Fibroblast of skin of right quadriceps (primary cell): ENCODE data around the gene SPSB4.
A peak's percentile ranks its signal among the peaks of the same experiment; 100 is the strongest.

Experiments used
- DNase-seq: peaks from one replicate; pipeline ENCODE4 v3.0.0-alpha.2; 2013

SPSB4 gene

DNA sequence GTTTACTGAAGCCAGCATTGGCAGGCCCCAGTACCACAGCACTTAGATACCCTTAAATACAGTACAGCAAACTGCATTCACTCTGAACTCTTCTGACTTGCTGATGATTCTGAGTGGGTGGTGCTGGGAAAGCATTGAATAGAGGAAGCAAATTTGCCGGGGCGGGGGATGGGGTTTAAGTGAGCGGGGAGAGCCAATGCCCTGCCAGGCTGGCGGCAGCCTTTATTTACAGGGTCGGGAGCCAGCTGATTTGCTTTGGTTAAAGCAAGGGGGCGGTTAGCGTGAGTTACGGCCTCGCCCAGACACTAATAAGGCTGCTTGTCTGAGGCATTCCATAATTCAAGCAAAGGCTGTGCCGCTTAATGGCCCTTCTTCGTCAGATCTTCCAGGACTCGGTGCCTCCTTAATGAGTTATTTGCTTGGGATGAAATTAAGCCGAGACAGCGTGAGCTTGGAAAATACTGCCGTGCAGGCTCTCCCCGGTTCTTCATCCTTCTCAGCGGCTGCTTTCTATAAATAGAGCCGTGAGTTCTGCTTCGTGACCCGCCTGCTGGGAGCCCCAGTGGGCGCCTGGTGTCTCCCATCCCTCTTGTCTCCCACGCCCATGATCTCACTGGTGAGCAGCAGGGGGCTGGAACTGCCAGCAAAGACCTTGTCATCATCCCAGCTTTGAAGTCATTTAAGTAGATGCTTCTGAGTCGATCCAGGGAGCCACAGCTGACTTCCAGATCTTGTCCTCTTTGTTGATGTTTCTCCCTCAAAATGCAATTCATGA lies 25.8 kb downstream of the SPSB4 start:
- peak; percentile 58 for DNase-seq

DNA sequence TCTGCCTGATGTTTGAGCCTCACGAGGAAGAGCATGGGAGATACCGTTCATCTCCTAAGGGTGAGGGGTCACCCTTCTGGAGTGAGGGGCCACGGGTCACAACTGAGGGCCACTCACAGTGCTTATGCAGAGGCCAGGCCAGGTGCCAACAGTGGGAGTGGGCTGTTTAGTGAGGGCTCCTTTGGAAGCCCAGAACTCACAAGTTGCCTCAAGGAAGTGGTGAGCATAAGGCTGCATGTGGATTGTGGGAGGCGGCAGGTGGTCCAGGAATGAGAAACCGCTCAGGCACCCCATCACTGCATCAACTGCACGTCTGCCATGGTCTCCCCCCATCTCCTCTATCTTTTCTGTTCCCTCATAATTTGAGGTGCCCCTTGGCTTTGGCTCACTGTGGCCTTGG lies 26.5 kb downstream of the SPSB4 start:
- DNase-seq, result no peak

DNA sequence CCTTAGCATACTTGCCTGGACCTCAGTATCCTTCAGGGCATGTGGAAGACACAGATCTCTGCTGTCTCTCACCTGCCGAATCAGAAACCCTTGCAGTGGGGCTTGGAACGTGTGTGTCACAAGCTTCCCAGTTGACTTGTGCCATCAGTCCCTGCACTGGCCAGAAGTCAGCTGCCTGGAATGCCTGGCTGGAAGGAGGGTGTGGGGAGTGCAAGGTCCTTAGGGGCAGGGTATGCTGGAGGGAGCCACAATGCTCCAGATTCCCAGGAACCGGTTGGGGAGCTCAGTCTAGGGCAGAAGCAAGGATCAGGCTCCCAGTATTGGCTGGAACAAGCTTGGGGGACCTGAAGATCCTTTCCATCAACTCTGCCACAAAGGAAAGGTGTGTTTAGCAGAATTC lies 27.1 kb downstream of the SPSB4 start:
- DNase-seq, result no peak

DNA sequence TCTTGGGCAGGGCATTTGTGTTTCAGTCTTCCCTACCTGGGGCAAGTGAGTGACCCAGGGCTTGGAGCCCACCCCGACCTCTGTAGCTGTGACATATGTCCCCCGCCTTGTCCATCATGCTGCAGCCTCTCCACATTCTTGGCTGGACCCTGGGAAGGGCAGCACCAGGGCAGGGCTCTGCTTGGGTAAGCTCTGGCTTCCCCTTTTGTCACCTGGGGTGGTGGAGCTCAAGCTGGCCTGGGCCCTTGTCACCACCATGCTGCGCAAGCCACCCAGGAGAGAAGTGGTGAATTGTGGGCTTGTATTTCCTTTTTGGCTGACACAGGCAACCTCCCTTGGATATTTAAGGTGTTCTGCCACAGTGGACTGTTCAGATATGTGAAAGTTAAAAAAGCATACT lies 29.3 kb downstream of the SPSB4 start:
- no peak for DNase-seq

DNA sequence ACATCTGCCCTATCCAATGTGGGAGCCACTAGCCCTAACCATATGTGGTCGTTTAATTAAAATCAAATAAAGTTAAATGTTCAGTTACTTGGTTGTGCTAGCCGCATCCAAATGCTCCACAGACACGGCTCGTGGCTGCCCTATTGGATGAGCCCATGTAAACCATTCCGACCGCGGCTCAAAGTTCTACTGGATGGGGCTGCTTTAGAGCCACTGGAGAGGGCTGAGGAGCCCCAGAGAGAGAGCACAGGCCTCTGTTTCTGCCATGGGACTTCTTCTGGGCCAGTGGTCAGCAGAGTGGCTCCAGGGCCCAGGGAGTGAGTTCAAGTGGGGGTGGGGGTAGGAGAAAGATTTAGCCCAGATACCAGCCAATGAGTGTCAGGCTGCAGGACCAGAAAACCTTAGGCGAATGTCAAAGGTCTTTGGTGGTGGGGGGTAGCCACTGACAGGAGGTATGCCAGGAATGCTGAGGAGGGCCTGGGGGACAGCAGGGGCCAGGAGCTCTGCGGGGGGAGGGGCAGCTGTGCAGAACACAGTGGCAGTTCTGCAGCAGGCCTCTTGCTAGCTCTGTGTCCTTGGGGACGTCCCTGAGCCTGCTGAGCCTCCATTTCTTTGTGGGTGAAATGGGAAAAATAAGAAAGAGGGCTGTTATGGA lies 30.1 kb downstream of the SPSB4 start:
- no peak for DNase-seq

DNA sequence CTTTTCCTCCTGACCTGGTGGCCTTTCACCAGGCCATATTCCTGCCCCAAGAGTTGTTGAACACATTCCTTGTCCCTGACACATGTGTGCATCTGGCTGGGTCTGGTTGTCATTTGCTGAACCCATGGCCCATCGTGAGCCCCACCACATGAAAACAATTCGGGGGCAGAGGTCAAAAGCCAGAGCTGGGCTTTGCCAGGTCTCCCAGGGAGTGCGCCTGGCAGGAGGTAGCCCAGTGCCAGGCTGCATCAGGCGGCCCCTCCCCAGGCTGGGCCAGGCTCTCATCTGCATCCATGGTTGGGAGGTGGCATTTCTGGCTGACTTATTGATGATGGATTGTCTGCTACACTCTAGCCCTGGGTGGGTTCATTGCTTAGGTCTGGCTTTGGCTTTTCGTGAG lies 30.9 kb downstream of the SPSB4 start:
- no peak for DNase-seq

DNA sequence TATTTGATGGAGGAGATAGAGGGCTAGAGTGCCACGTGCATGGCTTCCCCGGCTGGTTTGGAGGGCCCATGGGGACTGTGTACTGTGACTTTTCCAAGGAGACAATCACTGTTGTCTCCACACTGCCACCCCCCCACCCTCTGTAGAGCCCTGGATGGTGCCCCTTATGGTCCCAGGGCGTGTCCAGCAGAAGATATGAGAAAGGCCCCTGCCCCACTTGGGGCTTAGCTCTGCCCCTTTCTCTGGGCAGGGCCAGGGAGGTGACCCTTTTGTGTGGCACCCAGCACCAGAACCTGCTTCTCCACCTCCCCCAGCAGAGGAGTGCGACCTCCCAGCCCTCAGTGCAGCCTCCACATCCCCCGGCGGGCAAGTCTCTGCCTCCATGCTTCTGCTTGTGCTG lies 32.1 kb downstream of the SPSB4 start:
- DNase-seq, result no peak

DNA sequence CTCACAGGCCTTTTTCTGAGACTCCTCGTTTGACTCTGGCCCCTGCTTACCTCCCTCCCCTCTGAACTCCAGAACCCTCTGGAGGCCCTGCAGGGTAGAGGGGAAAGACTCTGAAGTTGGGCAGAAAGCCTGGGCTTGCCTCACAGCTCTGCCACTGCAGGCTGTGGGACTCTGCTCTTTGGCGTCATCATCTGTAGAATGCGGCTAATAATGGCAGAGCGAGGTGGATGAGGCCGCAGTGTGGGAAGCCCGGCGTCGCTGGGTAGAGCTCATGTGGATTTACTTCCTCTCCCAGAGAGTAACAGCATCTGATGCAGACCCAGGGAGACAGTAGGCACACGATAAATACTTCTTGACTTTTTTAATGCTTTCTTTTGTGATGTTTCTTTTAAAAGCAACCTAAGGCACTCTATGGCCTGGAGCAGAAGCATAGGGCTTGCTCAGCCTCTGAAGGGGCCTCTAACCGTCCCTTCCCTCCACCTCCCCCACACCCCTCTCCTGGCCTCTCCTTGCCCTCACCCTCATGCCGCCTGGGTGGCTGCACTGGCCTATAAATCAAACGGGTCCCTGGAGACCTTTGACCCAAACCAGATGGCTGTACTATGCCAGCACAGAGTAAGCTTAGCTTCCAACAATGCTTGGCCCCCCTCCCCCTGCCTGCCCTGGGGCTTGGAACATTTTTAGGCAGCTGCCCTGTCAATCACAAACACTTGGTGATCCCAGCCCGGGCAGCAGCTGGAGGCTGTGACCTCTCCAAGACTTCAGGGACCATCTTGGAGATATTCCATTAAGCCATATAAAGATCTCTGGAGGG lies 32.9 kb downstream of the SPSB4 start:
- DNase-seq, result peak; percentile 10

DNA sequence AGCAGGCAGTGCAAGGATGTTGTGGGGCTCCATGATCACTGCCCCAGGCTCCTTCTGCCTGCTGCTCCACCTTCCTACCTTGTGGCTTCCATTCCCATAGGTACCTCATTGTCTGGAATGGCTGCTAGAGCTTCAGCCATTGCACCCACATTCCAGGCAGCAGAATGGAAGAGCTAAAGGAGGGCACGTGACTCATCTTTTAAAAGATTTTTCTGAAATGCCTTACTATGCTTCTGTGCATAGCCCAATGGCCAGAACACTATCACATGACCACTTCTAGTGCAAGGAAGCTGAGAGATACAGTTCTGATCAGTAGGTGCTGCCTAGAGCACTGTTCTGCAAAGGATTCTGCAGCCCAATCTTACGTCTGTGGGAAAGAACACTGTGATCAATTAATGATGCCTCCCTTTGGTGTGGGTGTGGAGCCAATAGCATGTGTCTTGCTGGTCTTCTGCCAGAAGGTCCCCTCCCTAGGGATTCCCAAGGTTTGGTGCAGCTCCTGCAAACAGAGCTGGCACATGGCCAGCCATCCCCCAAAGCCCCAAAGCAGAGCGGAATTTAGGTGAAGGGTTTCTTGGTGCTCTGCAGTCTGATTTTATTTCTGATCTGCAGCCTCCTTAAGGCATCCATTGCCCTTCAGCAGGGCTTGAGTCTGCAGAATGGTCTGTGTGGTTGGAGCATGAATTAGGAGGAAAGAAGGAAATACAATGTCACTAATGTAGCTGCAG lies 34.4 kb downstream of the SPSB4 start:
- DNase-seq, result no peak

DNA sequence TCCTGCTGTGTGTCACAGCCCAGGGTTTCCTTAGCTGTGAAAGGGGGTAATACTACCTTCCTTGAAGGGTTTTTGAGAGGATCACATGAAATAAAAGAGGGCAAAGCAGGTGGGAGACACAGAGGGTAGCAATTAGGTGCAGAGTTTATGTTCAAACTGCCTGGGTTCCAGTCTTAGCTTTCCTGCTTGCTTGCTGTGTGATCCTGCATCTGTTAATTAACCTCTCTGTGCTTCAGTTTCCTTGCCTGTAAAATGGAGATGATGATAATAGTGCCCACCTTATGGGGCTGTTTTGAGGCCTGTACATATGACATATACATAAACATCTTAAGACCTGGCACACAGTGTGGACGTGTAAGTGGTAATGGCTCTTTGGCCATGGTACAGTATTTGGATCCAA lies 35.0 kb downstream of the SPSB4 start:
- no peak for DNase-seq

DNA sequence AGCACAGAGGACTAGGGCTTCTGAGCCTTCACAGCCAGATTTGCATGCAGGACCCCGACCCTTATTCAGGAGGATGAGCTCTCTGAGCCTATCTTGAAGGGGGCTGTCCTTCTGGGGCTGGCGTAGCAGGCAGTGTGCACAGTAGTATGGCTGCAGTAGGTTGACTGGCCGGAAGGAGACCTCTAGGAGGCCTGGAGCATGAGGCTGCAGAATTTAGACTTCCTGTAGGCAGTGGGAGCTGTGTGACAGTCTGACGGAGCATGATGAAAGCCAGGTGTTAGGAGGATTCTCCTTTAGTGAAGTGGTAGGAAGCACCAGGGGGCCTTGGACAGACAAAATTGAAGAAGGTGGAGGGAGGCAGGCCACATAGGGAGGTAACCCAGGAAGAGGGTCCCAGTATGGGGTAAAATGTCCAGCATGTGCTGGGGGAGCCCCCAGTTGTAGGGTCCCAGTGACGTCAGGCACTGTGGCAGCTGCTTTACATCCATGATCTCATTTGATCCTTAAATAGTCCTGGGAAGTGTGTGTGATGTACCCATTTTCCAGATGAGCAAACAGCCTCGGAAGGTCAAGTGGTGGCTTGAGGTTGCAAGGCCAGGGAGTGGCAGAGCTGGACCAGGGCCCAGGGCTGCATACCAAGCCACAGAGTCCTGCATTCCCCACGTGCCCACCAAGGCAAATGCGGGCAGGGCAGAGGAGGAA lies 36.1 kb downstream of the SPSB4 start:
- DNase-seq, result no peak

DNA sequence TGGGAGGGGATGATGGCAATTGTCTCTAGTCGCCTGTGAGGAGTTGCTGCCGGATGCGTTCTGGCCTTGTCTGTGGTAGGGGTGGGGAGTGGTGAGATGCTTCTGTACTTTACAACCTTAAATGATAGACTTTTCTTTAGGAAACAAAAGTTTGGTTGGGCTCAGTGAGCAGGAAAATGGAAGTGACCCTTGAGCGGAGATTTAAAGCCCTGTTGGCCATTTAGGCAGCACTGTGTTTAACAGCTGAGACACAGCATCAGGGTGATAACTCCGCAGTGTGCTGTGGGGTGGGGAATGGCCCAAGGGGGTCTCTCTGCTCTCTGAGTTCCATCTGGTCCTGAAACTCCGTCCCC lies 36.6 kb downstream of the SPSB4 start:
- DNase-seq, result no peak

DNA sequence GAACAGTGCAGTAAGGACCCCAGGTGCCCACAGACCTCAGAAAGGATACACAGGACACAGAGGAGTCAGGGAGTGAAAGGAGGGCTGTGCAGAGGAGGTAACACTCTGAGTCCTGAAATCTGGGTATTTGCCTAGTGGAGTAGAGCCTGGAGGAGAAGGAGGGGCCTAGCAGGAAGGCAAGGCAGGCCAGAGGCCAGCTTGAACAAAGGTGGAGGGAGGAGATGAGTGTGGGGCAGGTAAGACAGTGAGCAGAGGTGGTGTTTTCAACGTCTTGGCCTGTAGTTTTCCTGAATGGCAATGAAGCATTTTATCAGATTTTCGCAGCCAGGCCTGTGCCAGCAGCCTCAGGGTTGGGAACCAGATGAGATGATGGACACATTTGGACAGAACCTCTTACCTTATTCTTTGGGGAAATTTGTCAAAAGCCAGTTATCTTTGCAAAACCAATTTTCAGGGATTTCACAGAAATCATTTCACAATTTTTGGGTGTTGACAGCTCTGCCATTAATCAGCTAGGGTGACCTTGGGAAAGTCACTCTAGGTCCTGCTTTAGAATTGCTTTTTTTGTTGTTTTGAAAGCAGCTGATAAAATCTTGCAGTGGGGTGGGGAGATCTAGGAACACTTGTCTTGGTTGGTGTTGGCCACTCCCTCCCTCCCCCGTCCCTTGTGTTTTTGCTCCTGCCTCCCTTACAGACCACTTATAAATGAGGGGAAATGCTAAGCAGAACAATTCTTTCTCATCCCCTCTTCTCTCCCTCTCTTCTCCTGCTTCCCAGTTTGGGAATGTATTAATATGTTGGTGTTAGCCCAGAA lies 38.4 kb downstream of the SPSB4 start:
- DNase-seq, result no peak

DNA sequence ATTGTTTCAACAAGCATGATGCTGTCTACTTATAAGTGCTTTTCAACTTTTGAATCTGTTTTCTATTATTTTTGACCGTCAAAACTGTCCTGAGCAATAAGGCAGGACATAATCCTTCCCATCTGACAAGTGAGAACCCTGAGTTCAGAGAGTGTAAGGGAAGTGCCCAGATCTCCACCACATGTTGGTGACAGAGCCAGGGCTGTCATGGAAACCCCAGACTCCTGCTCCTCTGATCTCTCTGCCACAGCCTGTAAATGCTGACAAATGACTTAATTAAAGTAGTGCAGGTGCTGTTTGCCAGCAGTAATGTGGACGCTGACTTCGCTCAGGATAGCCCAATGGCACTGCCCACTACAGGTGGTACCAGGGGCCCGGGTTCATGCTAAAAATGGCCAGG lies 40.3 kb downstream of the SPSB4 start:
- DNase-seq, result no peak

DNA sequence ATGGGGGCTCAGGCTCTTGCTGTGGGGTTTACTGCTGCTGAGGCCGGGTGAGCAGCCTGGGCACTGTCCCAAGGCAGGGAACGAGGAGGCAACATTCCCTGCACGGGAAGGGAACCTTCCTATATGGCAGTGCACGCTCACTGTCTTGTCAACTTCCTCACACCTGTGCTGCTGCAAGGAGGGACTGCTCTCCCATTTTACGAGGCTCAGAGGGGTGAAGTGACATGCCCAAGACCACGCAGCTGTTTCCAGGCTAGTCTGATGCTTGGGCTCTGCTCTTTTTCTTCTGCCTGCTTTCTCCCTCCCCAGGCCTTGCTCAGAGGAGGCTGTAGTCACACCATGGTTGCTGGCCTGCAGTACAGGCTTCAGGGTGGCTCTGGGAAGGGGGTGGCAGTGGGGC lies 41.5 kb downstream of the SPSB4 start:
- no peak for DNase-seq

DNA sequence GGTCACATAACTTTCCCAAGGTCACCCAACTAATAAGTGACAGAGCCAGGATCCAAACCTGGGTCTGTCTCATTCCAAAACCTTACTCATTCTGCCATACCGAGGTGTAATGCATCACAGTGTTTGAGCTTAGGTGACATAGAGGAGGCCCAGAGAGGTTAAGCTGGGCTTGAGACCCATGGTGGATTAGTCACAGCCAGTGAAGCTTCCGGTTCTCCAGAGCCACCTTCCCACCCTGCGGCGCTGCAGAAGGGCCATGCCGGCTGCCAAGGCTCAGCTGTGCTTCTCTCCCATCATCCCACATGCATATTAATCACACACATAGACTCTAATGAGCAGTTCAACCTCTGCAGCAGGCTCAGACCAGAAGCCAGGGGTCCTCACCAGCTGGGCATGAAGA lies 42.2 kb downstream of the SPSB4 start:
- DNase-seq, result no peak

DNA sequence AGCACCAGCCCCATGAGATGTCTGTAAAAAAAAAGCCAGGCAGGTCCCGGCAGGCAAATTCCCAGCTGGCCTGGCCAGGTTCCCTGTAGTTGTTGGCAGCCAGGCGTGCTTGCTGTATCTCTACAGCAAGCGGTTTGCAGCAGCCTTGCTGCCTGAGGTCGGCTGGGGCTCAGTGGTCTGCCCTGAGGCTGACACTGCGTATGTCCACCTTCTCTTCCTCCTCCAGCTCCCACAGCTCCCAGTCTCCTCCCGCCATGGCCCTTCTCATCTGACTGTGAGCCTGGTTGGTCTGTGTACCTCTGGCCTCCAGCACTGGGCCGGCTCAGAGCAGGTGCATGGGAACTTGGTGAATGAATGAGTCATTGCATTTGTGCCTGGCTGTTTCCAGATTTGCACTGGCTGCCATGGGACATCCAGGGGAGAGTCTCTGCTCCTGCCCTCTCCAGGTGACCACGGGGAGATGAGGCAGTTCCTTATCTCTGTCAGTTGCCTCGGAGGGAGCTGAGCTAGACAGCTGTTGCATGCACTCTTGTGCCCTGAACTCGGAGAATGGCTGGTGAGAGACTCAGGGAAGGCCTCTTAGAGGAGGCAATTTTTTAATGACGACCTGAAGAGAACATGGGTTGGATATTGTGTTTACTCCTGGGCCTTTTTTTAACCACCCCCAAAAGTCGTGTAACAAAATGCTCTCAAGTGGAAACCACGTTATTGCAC lies 43.0 kb downstream of the SPSB4 start:
- DNase-seq, result no peak

DNA sequence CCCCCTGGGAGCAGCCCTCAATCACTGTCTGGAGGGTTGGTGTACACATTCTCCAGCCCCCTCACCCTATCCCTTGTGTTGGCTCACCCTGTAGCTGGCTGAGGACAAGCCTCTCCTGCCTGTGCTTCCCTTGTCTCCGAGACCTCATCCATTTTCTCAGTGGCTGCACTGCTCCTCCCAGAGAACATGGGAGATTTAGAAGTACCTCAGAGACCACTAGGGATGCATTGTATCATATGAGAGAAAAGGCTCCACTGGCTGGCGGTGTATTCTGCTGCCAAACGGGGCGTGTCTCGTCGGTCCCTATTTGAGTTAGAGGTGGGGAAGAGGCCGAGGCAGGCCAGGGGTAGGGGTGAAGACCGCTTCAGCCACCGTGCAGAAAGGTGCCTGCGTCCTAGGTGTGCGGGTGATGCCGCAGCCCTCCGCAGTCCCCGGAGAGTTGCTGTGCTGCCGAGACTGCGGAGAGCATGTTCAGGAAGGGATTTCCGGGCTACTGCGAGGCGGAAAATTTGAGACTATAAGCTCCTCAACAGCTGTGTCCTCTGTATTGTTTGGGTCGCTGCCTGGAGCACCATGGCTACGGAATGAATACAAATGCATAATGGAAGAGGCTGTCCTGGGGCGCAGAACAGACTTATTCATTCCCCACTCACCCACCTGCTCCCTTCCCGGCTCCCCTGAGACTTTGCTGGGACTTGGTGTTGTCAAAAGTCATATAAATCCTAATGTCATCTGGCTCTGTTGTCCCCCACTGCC lies 43.8 kb downstream of the SPSB4 start:
- DNase-seq, result peak; percentile 15

DNA sequence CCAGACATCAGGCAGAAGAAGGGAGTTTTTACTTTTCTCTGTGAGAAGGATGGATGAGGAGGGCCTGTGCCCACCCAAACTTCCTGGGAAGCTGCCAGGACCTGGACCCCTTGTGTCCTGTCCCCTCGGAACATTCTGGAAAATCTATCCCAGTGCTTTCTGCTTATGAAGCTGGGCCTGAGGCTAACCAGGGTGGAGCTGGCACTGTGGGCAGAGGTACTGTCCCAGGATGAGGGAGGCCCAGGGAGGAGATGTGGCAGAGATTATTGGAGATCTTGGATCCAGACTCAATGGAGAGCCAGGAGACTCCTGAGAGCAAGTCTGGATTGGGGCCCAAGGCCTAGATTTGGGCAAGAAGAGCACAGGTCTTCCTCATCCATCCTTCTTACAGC lies 44.4 kb downstream of the SPSB4 start:
- no peak for DNase-seq

DNA sequence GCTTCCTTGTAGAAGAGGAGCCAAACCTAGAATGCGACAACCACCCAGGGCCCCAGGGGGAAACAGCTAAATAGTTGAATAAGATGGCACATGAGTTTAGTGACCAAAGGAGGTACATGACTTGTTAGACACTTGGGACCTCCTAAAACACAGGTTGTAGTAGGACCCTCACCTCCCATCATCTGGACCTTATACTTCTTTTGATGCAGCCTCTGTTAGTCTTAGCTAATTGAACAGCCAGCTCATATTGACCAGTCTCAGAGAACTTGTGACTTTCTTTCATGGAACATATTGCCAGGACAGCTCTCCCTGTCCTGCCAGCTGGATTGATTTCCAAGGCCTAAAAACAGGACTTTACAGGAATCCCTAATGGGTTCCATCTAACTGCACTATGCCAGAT lies 45.0 kb downstream of the SPSB4 start:
- DNase-seq, result no peak
